ENCODE measurements around the gene ZNF398.

The ZNF398 gene

GRCh38 chr7:149153346-149153745 lies 6.1 kb downstream of the ZNF398 start:
- no peak for TF ChIP-seq CTCF (conservative IDR thresholded peaks at IDR 0.05)
- peak overlapping the region; percentile 49 for H3K27ac ChIP-seq

GRCh38 chr7:149154056-149154455 lies 6.8 kb downstream of the ZNF398 start:
- no peak for TF ChIP-seq CTCF (conservative IDR thresholded peaks at IDR 0.05)
- peak overlapping the region; percentile 49 for H3K27ac ChIP-seq

GRCh38 chr7:149156898-149157297 lies 9.6 kb downstream of the ZNF398 start:
- no peak for TF ChIP-seq CTCF (conservative IDR thresholded peaks at IDR 0.05)
- no peak overlapping the region for H3K27ac ChIP-seq

DNA sequence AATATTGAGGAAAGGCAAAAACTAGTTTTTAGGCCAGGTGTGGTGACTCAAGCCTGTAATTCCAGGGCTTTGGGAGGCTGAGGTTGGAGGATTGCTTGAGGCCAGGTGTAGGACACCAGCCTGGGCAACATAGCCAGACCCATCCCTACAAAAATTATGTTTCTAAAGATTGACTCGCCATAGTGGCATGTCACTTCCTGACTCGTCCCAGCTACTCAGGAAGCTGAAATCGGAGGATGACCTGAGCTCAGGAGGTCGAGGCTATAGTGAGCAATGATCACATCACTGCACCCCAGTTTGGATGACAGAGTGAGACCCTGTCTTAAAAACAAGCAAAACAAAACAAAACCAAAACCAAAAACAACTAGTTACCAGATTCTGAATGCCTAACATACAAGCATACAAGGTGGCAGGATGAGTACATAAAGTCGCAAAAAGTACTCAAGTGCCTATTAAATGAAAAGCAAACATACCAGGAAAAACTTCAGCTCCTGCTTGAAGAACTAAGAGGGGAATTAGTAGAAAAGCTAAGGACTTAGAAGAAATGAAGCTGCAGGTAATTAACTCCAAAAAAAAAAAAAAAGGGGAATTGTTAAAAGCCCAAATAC lies 14.1 kb downstream of the ZNF398 start:
- H3K27ac ChIP-seq = peak overlapping the region; percentile 28; the same call in 1 of the 2 replicates

GRCh38 chr7:149166142-149166541 lies 18.9 kb downstream of the ZNF398 start:
- TF ChIP-seq CTCF (conservative IDR thresholded peaks at IDR 0.05) = no peak
- H3K27ac ChIP-seq = no peak overlapping the region

More for the DNA sequence above, 14.1 kb downstream of the ZNF398 start:
- no peak for TF ChIP-seq CTCF (conservative IDR thresholded peaks at IDR 0.05)

DNA sequence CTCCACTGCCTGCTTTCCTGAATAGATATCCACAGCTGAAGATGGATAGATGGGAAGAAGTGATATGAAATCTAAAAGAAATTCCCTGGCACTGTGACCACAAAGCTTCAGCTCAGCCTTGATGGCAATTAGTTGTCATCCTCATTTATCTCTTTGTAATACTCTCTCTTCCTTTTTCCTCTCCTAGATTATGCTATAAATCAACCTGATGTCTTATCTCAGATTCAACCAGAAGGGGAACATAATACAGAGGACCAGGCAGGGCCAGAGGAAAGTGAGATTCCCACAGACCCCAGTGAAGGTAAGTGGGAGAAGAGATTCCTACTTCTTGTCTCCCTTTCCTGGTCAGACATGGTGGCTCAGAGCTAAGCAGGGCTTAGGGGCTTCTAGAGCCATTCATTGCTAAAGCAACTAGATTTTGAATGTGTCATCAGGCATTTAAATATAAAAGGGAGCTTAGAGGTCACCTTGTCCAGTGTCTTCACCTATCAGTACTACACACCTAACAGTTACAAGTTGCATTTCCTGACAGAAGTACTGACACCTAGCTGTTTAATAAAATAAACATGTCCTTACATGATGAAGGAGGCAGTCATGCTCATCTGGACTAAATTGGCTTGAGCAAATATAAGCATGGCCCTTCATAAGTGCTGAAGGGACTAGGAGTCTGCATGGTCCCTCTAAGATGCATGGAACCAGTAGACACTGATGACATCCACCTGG lies 19.5 kb downstream of the ZNF398 start:
- no peak overlapping the region for H3K27ac ChIP-seq
- TF ChIP-seq CTCF (conservative IDR thresholded peaks at IDR 0.05) = no peak

- no peak overlapping the region for H3K27ac ChIP-seq
Observed at GRCh38 chr7:149171892-149172533, 24.8 kb downstream of the ZNF398 start.

More at GRCh38 chr7:149171892-149172533, 24.8 kb downstream of the ZNF398 start:
- no peak for TF ChIP-seq CTCF (conservative IDR thresholded peaks at IDR 0.05)

Data from VCaP (cell line).